Activated T-cell treated with anti-CD3 and anti-CD28 coated beads for 48 hours (primary cell): ENCODE data around the gene TANC2.

Source experiments
- DNase-seq: peaks from one replicate; pipeline ENCODE4 v3.0.0-alpha.2; 2020; ENCODE audit warnings: low read depth

TANC2 gene

GRCh38 chr17:63001689-63002394 lies 35.8 kb downstream of the TANC2 start:
- DNase-seq = no peak

GRCh38 chr17:63002625-63003024 lies 36.6 kb downstream of the TANC2 start:
- DNase-seq = no peak

- DNase-seq = no peak
Observed at GRCh38 chr17:63015824-63016223, 49.8 kb downstream of the TANC2 start.
